ENCODE data around the gene VSX1.

DNA sequence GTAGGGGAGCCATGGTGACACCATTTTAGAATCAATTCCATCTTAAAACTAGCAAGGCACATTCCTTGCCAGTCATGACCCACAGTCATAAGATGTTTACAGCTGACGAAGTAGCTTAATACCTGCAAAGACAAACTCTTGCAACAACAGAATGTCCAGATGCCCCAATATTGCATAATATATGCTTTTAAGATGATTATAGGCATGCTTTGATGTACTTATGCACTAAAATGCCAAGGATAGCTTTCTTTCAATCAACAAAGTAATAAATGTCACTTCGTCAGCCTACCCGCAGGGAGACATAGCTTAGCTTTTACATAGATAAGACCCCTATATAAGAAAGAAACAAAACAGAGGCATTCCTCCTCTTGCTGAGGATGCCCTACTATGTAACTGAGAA lies 50.7 kb downstream of the VSX1 start:
- TF ChIP-seq, protein P1, sequence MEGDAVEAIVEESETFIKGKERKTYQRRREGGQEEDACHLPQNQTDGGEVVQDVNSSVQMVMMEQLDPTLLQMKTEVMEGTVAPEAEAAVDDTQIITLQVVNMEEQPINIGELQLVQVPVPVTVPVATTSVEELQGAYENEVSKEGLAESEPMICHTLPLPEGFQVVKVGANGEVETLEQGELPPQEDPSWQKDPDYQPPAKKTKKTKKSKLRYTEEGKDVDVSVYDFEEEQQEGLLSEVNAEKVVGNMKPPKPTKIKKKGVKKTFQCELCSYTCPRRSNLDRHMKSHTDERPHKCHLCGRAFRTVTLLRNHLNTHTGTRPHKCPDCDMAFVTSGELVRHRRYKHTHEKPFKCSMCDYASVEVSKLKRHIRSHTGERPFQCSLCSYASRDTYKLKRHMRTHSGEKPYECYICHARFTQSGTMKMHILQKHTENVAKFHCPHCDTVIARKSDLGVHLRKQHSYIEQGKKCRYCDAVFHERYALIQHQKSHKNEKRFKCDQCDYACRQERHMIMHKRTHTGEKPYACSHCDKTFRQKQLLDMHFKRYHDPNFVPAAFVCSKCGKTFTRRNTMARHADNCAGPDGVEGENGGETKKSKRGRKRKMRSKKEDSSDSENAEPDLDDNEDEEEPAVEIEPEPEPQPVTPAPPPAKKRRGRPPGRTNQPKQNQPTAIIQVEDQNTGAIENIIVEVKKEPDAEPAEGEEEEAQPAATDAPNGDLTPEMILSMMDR (IDR thresholded peaks at IDR 0.05): no peak
- TF ChIP-seq ZFX (IDR thresholded peaks at IDR 0.05; ENCODE audit: borderline replicate concordance): no peak

Measured in 22Rv1 (cell line).